Pancreas (tissue), 10 donors: ENCODE measurements around the gene ZSCAN21. TPM values are rescaled to one million over a fixed set of nuclear protein-coding genes. Genes with fewer than 3 reads are reported as not detected.

ENCODE experiments used
- ATAC-seq, 4 donors: fragments of 200-7000 bp; cut with Tn5 transposase; one replicate each; pipeline versions ENCODE4 v1.8.0 to v1.9.1; 2020; ENCODE audit warnings: mild to moderate bottlenecking in 4 of 4, moderate library complexity in 4 of 4
- DNase-seq, 6 donors: peaks; one replicate each; pipeline ENCODE4 v3.0.0-alpha.2; 2020
- FAIRE-seq: peaks from 2 replicates; lab custom pipeline; 2012; peaks lifted over from hg19 to GRCh38; lab: Jason Lieb, UNC
- H3K27ac ChIP-seq, 4 donors: fragments of 200-600 bp; sonication (generic); 1 replicate in 3 of 4; 2 replicates in 1 of 4; pipeline versions ENCODE4 v1.5.0 to v1.8.0; 2020
- H3K27me3 ChIP-seq, 4 donors: fragments of 200-600 bp; one replicate each; pipeline ENCODE4 v1.8.0; 2021
- H3K36me3 ChIP-seq, 3 donors: fragments of 200-600 bp; sonication (generic) in 1 of 3; one replicate each; pipeline versions ENCODE4 v1.5.0 to v1.8.0; 2020 to 2021
- H3K4me1 ChIP-seq, 3 donors: fragments of 200-600 bp; one replicate each; pipeline ENCODE4 v1.8.0; 2021
- H3K4me3 ChIP-seq, 4 donors: fragments of 200-600 bp; sonication (generic) in 2 of 4; one replicate each; pipeline versions ENCODE4 v1.5.0 to v1.8.0; 2020 to 2021
- H3K9me3 ChIP-seq, 4 donors: fragments of 200-600 bp; one replicate each; pipeline ENCODE4 v1.8.0; 2021
- CTCF ChIP-seq, 4 donors: fragments of 200-600 bp; sonication (generic) in 3 of 4; IDR thresholded peaks; one replicate each; pipeline versions ENCODE4 v1.5.0 to v1.8.0; 2021; ENCODE audit warnings: antibody characterized with exemption in 4 of 4
- WGBS, 2 donors: extraction: QIAGEN DNeasy Blood & Tissue Kit; methylation state at CpG; one replicate each; pipeline ENCODE4 v1.1.7; 2013; 5-methylcytosine and 5-hydroxymethylcytosine counted together
- intact Hi-C, 3 donors: fragments of 100-400 bp; cut with DNase I; formaldehyde crosslinking; loops; one replicate each; pipeline versions ENCODE4 v1.11.1 to v1.14.2; 2022
- polyA plus RNA-seq, 2 donors: library from polyadenylated mRNA; stranded (reverse); fragments of 200-250 nt; gene quantifications; one replicate each; pipeline ENCODE4 v1.2.3, GENCODE V29; 2013
- total RNA-seq, 6 donors: library from RNA; stranded (reverse); fragmentation: NEBNext Ultra II Directional in 4 of 6; extraction: Animal tissue kit (Norgen Biotek cat#: 25700) in 4 of 6; gene quantifications; one replicate each; pipeline versions ENCODE4 v1.2.1 to v1.2.4, GENCODE V29; 2021 to 2023
- donor health status: healthy with polysubstance abuse.
- donor health status: DM: no; HTN: no; CAD: no; lungs with moderate emphysema.
- donor health status: DM: no; HTN: no; CAD: no.
- donor health status: control.
- donor health status: control.
- donor health status: Bipolar disorder and iron deficiency.
- donor health status: DM: yes; HTN: yes; CAD: no.
- donor health status: DM: no; HTN: no; CAD: no.
- donor health status: DM: no; HTN: no; CAD: no.
- donor health status: DM: yes; HTN: yes; CAD: no.

The ZSCAN21 gene
- total and polyA plus RNA-seq, 8 donors, result 3.8 to 11.8 (median 6.6) TPM

DNA sequence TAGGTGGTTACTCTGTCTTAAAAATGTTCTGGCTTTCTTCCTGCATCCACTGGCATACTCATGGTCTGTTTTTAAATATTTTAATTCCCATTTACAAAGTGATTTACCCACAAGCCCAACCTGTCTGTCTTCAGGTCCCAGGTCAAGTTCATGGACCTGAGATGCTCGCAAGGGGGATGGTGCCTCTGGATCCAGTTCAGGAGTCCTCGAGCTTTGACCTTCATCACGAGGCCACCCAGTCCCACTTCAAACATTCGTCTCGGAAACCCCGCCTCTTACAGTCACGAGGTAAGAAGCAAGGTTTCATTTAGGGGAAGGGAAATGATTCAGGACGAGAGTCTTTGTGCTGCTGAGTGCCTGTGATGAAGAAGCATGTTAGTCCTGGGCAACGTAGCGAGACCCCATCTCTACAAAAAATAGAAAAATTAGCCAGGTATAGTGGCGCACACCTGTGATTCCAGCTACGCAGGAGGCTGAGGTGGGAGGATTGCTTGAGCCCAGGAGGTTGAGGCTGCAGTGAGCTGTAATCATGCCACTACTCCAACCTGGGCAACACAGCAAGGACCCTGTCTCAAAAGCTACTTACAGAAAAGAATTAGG lies 25.5 kb upstream of the ZSCAN21 start:
- TF ChIP-seq CTCF (IDR thresholded peaks at IDR 0.05), result no peak
- peaks cover 9 to 40% (median 15%) of the 10 kb centered on the region in 3 donors for H3K36me3 ChIP-seq
- intact Hi-C loops, result no loop called here
- H3K4me3 ChIP-seq, result no peak overlapping the region
- FAIRE-seq (no peak), ATAC-seq (peak in 1 of 4 donors; percentile 34), DNase-seq (no peak)
- 42 to 44% methylated on average over 12 of the region's 12 CpGs for WGBS, 2 donors
- no peaks in the 10 kb centered on the region for H3K9me3 ChIP-seq
- H3K4me1 ChIP-seq, result peaks cover 27 to 45% (median 43%) of the 10 kb centered on the region in 3 donors
- H3K27ac ChIP-seq, result peak overlapping the region in 2 of 4 donors; percentile 70 to 88
- no peaks in the 10 kb centered on the region for H3K27me3 ChIP-seq

DNA sequence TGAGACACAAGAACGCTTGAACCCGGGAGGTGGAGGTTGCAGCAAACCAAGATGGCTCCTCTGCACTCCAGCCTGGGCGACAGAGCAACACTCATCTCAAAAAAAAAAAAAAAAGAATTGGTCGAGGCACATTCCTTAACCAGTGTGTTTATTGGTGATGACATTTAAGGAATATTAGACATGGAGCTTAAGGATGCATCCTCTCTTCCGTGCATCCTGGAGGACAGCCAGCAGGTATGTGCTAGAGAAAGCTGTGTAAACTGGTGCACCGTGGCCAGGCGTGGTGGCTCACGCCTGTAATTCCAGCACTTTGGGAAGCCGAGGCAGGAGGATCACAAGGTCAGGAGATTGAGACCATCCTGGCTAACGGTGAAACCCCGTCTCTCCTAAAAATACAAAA lies 22.4 kb upstream of the ZSCAN21 start:
- H3K4me1 ChIP-seq, result peaks cover 15 to 21% (median 17%) of the 10 kb centered on the region in 3 donors
- FAIRE-seq, result no peak

DNA sequence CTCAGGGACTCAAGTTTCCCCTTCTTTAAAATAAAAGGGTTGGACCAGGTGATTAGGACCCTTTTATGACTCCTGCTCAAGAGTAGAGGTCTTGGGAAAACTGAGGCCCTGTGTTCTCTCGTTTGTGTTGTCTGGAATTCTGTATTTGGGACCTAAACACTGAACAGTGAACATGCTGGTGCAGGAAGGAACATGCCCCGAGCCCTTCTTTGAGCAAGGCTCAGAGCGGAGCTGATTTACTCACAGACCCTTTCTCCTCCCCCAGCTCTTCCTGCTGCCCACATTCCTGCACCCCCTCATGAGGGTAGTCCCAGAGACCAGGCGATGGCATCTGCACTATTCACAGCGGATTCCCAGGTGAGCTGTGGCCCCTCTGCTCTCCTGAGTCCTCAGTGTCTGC lies 20.0 kb upstream of the ZSCAN21 start:
- no peaks in the 10 kb centered on the region for H3K4me1 ChIP-seq
- H3K9me3 ChIP-seq, result no peaks in the 10 kb centered on the region
- no peak overlapping the region for H3K27ac ChIP-seq
- no peak for ATAC-seq
- no peaks in the 10 kb centered on the region for H3K27me3 ChIP-seq
- H3K4me3 ChIP-seq, result no peak overlapping the region
- 86 to 94% methylated on average over 5 of the region's 5 CpGs for WGBS, 2 donors
- TF ChIP-seq CTCF (IDR thresholded peaks at IDR 0.05), result no peak
- no peak for FAIRE-seq
- peaks cover 6 to 72% (median 22%) of the 10 kb centered on the region in 3 donors for H3K36me3 ChIP-seq
- intact Hi-C loops, result no loop called here
- DNase-seq, result no peak

More for the DNA sequence above, 22.4 kb upstream of the ZSCAN21 start:
- 82 to 87% methylated on average over 11 of the region's 11 CpGs for WGBS, 2 donors
- Histone ChIP-seq H3K27me3 (no peaks in the 10 kb centered on the region), H3K4me3 (no peak overlapping the region), H3K9me3 (no peaks in the 10 kb centered on the region), H3K27ac (no peak overlapping the region), H3K36me3 (peaks cover 9 to 67% (median 25%) of the 10 kb centered on the region in 3 donors)
- ATAC-seq (no peak), DNase-seq (no peak)
- TF ChIP-seq CTCF (IDR thresholded peaks at IDR 0.05), result no peak
- intact Hi-C loops, result no loop called here

DNA sequence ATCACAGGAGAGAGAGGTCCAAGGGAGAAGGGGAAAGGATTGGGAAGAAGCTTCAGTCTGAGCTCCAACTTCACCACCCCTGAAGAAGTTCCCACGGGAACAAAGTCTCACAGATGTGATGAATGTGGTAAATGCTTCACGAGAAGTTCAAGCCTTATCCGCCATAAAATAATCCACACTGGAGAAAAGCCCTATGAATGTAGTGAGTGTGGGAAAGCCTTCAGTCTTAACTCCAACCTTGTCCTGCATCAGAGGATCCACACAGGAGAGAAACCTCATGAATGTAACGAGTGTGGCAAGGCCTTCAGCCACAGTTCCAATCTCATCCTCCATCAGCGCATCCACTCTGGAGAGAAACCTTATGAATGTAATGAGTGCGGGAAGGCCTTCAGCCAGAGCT lies 16.0 kb upstream of the ZSCAN21 start:
- FAIRE-seq (no peak), DNase-seq (no peak), ATAC-seq (no peak)
- Histone ChIP-seq H3K27ac (no peak overlapping the region), H3K27me3 (no peaks in the 10 kb centered on the region), H3K36me3 (peaks cover 0 to 50% (median 18%) of the 10 kb centered on the region in 3 donors), H3K4me1 (peaks cover 16 to 25% (median 20%) of the 10 kb centered on the region in 3 donors), H3K9me3 (no peaks in the 10 kb centered on the region), H3K4me3 (no peak overlapping the region)
- intact Hi-C loops, result no loop called here
- 88 to 94% methylated on average over 6 of the region's 6 CpGs for WGBS, 2 donors
- no peak for TF ChIP-seq CTCF (IDR thresholded peaks at IDR 0.05)

DNA sequence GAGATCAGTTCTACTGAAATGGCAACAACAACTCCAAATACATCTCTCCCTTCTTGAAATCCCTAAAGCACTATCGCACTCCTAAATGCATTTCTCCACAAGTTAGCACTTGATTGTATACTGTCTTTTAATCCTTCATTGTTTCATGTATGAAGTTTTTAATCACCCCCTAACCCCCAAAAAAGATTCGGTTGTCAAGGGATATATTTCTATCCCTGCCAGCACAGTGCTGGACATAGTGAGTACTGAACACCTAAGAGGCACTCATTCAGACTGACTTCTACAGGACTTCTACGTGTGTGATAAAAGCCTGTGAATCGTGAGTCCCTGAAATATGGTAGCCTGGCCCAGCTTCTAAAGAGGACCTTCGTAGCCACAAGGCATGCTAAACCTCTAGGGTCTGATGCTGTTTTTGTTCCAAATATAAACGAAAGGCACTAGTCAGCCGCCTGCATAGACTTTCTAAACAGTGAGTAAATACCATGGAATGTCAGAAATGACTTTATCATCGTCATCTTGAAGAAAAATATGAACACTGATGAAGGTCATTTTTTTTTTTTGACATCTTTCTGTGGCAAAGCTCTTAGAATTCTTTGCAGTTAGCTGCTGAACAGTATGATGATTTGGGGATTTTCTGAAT lies 14.6 kb upstream of the ZSCAN21 start:
- no peak for DNase-seq
- Histone ChIP-seq H3K36me3 (peaks cover 0 to 45% (median 18%) of the 10 kb centered on the region in 3 donors), H3K27me3 (no peaks in the 10 kb centered on the region), H3K4me3 (no peak overlapping the region), H3K9me3 (no peaks in the 10 kb centered on the region), H3K4me1 (peaks cover 16 to 25% (median 20%) of the 10 kb centered on the region in 3 donors), H3K27ac (no peak overlapping the region)
- TF ChIP-seq CTCF (IDR thresholded peaks at IDR 0.05), result no peak
- intact Hi-C loops, result no loop called here
- WGBS, 2 donors, result 50 to 62% methylated on average over 8 of the region's 8 CpGs
- ATAC-seq, result no peak
- FAIRE-seq, result no peak
